Thyroid gland (tissue), 4 donors: ENCODE results near the gene METTL26.
"Not testable (repeated sequence)": the region's sequence is repeated elsewhere in the genome, so short reads cannot be mapped to it uniquely, and the experiment has no call there.

Experiments used
- CTCF ChIP-seq, 6 experiments: fragments of 200-600 bp in 3 of 6; fragments of 450-650 bp in 3 of 6; sonication (generic) in 3 of 6; IDR thresholded peaks; one replicate each; pipeline ENCODE4 v1.5.1; 2016 to 2019; ENCODE audit warnings: antibody characterized with exemption in 6 of 6, mild to moderate bottlenecking in 2 of 6, inconsistent platforms in 1 of 6, moderate library complexity in 1 of 6
- POLR2A ChIP-seq, 2 donors: fragments of 450-650 bp; IDR thresholded peaks; one replicate each; pipeline ENCODE4 v1.6.1; 2017; ENCODE audit warnings: antibody characterized with exemption in 2 of 2, mild to moderate bottlenecking in 2 of 2, moderate library complexity in 1 of 2

- TF ChIP-seq CTCF, POLR2A (IDR thresholded peaks at IDR 0.05): not testable (repeated sequence)
These were observed 38.5 kb downstream of the METTL26 start for GRCh38 chr16:597655-598054.
